H1 (cell line): Measurements from ENCODE around the gene ABCG8.

Experiments used
- EP300 ChIP-seq, 2 experiments: IDR thresholded peaks; 1 replicate in 1 of 2; 2 replicates in 1 of 2; pipeline ENCODE4 v1.6.1; 2011 to 2012; ENCODE audit warnings: low read depth in 2 of 2, low read length in 2 of 2, mild to moderate bottlenecking in 2 of 2, borderline replicate concordance in 1 of 2, inconsistent platforms in 1 of 2, moderate library complexity in 1 of 2
- JUN ChIP-seq: IDR thresholded peaks from 2 replicates; pipeline ENCODE4 v1.6.1; 2011; ENCODE audit warnings: low read depth, mild to moderate bottlenecking, improper control_type of control experiment, low read length
- KDM1A ChIP-seq: fragments of 200-600, 300-600 bp; sonication (generic); IDR thresholded peaks from 2 replicates; pipeline ENCODE4 v1.7.1; 2016; ENCODE audit warnings: mild to moderate bottlenecking, low read length, borderline replicate concordance
- POLR2A ChIP-seq, 2 experiments: IDR thresholded peaks; 1 replicate in 1 of 2; 2 replicates in 1 of 2; pipeline ENCODE4 v1.6.1; 2011; ENCODE audit warnings: low read depth in 2 of 2, low read length in 2 of 2, mild to moderate bottlenecking in 2 of 2; ENCODE audit errors: control extremely low read depth in 1 of 2
- SIN3A ChIP-seq, 2 experiments: IDR thresholded peaks in 1 of 2; conservative IDR thresholded peaks in 1 of 2; 2 replicates each; pipeline ENCODE4 v1.6.1; 2011 to 2012; ENCODE audit warnings: low read length in 2 of 2, improper control_type of control experiment in 1 of 2, low read depth in 1 of 2, mild to moderate bottlenecking in 1 of 2
- SIRT6 ChIP-seq: IDR thresholded peaks from one replicate; pipeline ENCODE4 v1.7.1; 2012; ENCODE audit warnings: low read length, inconsistent platforms
- SP1 ChIP-seq: IDR thresholded peaks from 2 replicates; pipeline ENCODE4 v1.6.1; 2011; ENCODE audit warnings: low read depth, low read length
- TAF1 ChIP-seq: IDR thresholded peaks from 2 replicates; pipeline ENCODE4 v1.6.1; 2011; ENCODE audit warnings: mild to moderate bottlenecking, low read depth, low read length
- YY1 ChIP-seq: IDR thresholded peaks from 2 replicates; pipeline ENCODE4 v1.6.1; 2011; ENCODE audit warnings: low read depth, mild to moderate bottlenecking, low read length
- TF ChIP-seq, protein P1 (sequence below), 3 experiments: IDR thresholded peaks; 1 replicate in 2 of 3; 2 replicates in 1 of 3; pipeline versions ENCODE4 v1.5.1 to v1.6.1; 2011; ENCODE audit warnings: low read length in 3 of 3, mild to moderate bottlenecking in 3 of 3, inconsistent platforms in 2 of 3, low read depth in 1 of 3, moderate library complexity in 1 of 3; ENCODE audit not compliant: insufficient read depth in 1 of 3; ENCODE audit errors: control extremely low read depth in 1 of 3
- TF ChIP-seq, protein P2 (sequence below): IDR thresholded peaks from 2 replicates; pipeline ENCODE4 v1.6.1; 2012; ENCODE audit warnings: inconsistent platforms
- TF ChIP-seq, protein P3 (sequence below): IDR thresholded peaks from 2 replicates; pipeline ENCODE4 v1.6.1; 2012; ENCODE audit warnings: low read length, inconsistent platforms

DNA sequence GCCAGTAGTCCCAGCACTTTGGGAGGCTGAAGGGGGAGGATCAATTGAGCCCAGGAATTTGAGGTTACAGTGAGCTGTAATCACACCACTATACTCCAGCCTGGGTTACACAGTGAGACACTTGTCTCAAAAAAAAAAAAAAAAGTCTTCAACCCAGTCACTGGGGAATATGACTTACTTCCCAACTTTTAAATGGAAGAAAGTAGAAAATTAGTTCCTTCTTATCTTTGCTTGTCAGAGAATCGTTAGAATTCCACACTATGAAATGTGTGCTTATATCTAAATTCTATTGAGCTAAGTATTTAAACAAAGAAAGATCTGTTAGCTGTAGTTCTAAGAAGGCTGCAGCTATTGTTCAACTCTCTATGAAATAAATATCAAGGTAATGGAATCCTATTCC is 42.6 kb upstream of the ABCG8 start:
- no peak for TF ChIP-seq POLR2A (IDR thresholded peaks at IDR 0.05; ENCODE audit: control extremely low read depth in 1 of 2, low read depth in 2 of 2, low read length in 2 of 2)
- no peak for TF ChIP-seq EP300 (IDR thresholded peaks at IDR 0.05; ENCODE audit: borderline replicate concordance in 1 of 2, low read depth in 2 of 2, low read length in 2 of 2)
- TF ChIP-seq SIN3A (conservative IDR thresholded peaks at IDR 0.05 in 1 of 2, IDR thresholded peaks at IDR 0.05 in 1 of 2; ENCODE audit: low read depth in 1 of 2, low read length in 2 of 2): no peak
- TF ChIP-seq JUN: no peak
- TF ChIP-seq KDM1A: no peak
- TF ChIP-seq, protein P1, sequence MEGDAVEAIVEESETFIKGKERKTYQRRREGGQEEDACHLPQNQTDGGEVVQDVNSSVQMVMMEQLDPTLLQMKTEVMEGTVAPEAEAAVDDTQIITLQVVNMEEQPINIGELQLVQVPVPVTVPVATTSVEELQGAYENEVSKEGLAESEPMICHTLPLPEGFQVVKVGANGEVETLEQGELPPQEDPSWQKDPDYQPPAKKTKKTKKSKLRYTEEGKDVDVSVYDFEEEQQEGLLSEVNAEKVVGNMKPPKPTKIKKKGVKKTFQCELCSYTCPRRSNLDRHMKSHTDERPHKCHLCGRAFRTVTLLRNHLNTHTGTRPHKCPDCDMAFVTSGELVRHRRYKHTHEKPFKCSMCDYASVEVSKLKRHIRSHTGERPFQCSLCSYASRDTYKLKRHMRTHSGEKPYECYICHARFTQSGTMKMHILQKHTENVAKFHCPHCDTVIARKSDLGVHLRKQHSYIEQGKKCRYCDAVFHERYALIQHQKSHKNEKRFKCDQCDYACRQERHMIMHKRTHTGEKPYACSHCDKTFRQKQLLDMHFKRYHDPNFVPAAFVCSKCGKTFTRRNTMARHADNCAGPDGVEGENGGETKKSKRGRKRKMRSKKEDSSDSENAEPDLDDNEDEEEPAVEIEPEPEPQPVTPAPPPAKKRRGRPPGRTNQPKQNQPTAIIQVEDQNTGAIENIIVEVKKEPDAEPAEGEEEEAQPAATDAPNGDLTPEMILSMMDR (IDR thresholded peaks at IDR 0.05; ENCODE audit: control extremely low read depth in 1 of 3, insufficient read depth in 1 of 3, low read depth in 1 of 3, low read length in 3 of 3): no peak
- TF ChIP-seq YY1: no peak
- TF ChIP-seq SP1: no peak
- TF ChIP-seq, protein P2, sequence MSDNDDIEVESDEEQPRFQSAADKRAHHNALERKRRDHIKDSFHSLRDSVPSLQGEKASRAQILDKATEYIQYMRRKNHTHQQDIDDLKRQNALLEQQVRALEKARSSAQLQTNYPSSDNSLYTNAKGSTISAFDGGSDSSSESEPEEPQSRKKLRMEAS: no peak
- TF ChIP-seq TAF1: no peak
- no peak for TF ChIP-seq SIRT6
- TF ChIP-seq, protein P3, sequence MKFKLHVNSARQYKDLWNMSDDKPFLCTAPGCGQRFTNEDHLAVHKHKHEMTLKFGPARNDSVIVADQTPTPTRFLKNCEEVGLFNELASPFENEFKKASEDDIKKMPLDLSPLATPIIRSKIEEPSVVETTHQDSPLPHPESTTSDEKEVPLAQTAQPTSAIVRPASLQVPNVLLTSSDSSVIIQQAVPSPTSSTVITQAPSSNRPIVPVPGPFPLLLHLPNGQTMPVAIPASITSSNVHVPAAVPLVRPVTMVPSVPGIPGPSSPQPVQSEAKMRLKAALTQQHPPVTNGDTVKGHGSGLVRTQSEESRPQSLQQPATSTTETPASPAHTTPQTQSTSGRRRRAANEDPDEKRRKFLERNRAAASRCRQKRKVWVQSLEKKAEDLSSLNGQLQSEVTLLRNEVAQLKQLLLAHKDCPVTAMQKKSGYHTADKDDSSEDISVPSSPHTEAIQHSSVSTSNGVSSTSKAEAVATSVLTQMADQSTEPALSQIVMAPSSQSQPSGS: no peak
